ENCODE data around the gene STK38L.
A peak's percentile ranks its signal among the peaks of the same experiment; 100 is the strongest.

The STK38L gene

DNA sequence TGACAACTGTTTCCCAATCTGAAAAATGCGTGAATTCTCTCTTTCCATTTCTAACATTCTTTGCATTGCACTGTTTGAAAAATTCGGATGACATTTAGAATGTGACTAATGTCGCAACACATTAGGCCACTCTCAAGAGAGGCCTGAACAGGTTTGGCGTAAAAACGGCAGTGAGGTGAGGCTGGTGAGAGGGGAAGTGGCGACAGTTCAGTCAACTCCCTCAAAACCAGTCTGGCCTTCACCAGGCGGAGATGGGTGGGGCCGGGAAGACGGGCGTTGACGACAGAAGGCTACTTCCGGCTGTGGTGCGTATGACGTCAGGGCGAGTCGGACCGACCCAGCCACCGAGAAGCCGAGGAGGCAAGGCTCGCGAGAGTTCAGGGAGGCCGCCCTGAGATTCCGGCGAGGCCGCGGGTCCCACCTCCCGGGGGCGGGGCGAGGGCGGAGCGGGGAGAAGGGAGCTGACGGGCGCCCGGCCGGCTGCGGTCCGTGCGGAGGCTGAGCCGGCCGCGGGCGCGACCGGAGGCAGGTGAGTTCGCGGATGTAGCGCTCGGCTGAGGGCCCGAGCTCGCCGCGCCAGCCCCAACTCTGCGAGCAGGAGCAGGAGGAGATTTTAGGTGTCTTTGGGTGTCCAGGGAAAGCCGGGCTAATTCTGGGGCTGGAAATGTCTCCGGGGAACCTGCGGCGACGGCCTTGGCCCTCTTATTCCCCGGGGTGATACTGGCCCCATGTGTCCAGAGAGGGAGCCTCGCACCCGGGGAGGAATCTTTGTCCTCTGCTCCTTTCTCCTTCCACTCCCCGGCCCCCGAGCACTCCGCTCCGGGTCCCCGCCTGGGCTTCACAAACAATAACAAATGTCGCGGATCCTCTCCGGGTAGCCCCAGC, at the start of gene STK38L:
Gene STK38L (plus strand): TSS at position 483 of the 885 bp plus-strand sequence. CDS start 53,435 bp downstream, outside the sequence.
- peak; percentile 95 for DNase-seq

- DNase-seq: no peak
These were observed 49.4 kb upstream of the STK38L start for GRCh38 chr12:27194644-27195043.

- no peak for DNase-seq
These were observed 46.0 kb upstream of the STK38L start for GRCh38 chr12:27198036-27198435.

DNA sequence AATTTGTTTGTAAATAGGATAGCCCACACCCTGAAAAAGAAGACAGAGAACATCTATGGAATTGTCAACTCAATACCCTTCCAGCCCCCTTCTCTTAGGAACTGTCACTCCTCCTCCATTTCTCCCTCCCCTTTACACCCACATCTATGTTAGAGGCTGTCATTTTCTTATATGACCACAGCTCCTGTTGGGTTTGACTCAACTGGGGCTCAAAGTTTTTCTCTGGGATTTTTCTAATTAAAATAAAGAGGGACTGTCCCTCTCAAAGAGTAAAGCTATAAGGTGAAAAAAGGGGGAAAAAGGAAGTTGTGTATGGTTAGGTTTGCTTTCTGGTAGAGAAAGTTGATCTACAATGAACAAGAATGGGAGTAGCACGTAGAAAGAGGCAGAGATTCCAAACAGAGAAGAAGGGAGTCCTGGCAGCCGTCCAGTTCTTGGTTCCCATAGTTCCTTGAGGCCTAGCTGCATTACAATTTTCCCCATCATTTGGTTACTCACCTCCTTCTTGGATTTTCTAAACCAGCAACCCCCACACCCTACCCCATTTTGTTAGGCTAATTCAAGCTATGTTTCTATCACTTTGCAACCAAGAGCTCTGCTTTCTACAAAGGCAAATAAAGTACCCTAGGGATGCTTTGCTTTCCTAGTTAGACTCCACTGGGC, 44.3 kb upstream of the STK38L start:
- no peak for DNase-seq

- DNase-seq: no peak
These were observed 42.9 kb upstream of the STK38L start for GRCh38 chr12:27201169-27201568.

DNA sequence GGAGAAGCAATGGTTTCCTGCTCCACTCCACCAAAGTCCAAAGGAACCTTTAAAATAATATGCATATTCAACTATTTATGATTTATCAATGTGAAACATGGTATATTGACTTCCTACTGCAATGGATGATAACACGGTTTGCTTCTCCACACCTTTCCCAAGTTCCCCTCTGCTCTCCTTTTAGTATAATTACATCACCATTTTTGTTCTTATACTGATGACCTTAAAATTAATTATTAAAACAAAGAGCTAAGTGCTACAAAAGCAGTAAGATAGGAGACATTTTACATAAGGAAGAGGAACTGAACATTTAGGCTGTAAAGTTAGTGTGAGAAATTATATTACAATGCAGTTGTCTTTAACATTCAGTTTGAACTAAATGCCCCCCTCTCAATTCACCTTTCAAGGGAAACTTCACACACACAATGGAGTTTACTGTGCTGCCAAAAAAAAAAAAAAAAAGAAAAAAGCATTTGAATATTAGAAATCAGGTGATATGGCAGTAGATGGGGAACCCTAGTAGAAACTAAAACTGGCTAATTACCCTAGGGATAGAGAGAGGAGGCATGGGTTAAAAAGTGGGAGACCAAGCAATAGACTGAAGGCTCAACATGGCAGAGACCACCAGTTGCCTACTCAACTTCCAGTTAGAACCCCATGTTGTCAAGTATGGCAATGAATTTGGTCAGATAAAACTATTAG, 37.1 kb upstream of the STK38L start:
- no peak for DNase-seq

- no peak for DNase-seq
These were observed 36.3 kb upstream of the STK38L start for GRCh38 chr12:27207615-27208413.

DNA sequence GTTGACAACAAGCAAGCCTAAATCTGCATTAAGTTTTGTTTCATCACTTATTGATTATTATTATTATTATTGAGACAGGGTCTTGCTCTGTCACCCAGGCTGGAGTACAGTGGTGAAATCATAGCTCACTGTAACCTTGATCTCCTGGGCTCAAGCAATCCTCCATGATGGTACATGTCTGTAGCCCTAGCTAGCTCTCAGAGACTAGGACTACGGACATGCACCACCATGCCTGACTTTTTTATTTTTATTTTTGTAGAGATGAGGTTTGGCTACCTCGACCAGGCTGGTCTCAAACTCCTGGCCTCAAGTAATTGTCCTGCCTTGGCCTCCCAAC, 35.7 kb upstream of the STK38L start:
- DNase-seq: no peak

DNA sequence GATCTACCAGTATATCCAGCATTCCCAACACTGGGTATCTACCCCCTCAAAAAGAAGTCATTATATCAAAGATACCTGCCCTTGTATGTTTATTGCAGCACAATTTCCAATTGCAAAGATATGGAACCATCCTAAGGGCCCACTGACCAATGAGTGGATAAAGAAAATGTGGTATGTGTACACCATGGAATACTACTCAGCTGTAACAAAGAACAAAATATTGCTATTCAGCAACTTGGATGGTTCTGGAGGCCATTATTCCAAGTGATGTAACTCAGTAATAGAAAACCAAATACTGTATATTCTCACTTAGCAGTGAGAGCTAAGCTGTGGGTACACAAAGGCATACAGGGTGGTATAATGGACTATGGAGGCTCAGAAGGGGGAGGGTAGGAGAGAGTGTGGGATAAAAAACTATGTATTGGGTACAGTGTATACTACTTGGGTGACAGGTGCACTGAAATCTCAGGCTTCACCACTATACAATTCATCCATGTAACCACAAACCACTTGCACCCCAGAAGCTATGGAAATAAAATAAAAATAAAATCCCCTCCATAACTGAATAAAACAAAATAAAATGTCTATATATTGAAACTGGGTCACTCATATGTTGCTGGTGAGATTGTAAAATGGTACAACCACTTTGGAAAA, 34.7 kb upstream of the STK38L start:
- DNase-seq: no peak

DNA sequence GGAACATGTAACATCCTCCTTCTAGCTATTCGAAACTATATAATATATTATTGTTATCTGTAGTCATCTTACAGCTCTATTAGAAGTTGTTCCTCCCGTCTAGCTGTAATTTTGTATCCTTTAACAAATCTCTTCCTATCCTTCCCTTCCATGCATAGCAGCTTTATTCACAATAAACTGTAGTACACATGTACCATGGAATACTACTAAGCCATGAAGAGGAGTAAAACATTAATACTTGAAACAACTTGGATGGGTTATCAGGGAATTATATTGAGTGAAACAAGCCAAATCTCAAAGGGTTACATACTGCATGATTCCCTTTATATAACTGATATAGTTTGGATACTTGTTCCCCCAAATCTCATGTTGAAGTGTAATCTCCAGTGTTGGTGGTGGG, 33.9 kb upstream of the STK38L start:
- no peak for DNase-seq

DNA sequence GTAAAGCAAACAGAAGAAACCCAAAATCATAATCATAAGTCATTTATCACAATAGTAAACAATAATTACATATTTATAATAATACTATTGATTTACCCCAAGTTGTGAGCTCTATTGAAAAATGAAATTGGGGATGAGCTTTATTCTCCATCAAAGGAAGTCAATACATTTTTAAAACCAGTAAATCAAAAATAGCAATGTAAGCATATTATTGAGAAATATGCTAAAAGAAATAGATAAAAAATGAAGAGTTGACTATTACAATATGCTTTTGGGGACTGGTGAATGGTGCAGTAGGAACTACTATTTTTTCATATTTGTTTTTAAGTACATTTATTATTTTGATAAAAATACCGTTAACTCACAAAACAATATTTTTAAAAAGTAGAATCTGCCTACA, 31.2 kb upstream of the STK38L start:
- DNase-seq: no peak

GRCh38 chr12:27213304-27213703, 30.8 kb upstream of the STK38L start:
- DNase-seq: no peak

GRCh38 chr12:27213830-27214787, 30.0 kb upstream of the STK38L start:
- DNase-seq: no peak

- no peak for DNase-seq
These were observed 26.5 kb upstream of the STK38L start for GRCh38 chr12:27217590-27217989.

- no peak for DNase-seq
These were observed 24.4 kb upstream of the STK38L start for GRCh38 chr12:27219693-27220054.

DNA sequence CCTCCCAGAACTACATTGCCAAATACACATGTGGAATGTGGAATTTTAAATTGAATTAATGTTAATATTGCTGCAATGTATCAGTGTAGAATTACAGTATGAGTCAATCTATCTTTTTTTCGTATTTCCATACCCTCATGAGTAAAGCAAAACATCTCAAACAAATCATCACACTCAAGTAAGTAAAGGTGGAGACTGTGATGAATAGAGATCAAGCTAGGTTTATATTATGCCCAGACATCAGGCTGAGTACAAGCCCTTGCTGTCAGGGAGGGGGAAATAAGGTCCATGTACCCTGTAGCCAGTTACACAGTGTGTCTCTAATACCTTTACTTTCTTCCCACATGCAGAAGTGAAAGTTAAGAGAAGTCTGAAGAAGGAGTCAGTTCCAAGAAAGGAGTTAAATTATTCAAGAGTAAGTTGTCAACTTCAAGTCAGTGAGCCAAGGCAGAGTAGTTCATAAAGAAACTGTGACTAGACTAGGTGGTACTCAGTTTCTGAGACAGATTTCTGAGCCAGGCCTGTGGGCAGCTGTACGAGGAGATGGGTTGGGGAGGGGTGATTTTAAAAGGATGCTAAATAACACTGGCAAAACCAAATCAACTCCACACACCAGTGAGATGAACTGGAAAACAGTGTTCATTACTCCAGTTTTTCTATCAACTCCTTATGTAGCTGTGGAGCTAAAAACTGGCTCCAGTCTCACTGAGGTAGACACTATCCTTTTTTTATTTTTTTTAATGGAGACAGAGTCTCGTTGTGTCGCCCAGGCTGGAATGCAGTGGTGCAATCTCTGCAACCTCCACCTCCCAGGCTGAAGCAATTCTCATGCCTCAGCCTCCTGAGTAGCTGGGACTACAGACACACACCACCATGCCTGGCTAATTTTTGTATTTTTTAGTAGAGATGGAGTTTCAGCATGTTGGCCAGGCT, 23.8 kb upstream of the STK38L start:
- no peak for DNase-seq

DNA sequence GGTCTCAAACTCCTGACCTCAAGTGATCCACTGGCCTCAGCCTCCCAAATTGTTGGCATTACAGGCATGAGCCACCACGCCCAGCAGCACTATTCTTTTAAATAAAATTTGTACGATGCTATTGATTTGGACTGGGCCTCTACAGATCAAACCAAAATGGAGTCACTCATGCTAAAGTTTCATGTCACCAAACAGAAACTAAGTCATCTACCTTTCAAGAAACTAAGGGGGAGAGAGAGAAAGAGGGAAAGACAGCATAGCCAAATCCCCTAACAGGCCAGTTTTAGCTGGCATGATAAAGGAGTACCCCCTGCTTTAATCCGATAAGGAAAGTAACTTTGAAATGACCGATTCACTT, 23.1 kb upstream of the STK38L start:
- DNase-seq: no peak

- no peak for DNase-seq
These were observed 22.3 kb upstream of the STK38L start for GRCh38 chr12:27221625-27222387.

DNA sequence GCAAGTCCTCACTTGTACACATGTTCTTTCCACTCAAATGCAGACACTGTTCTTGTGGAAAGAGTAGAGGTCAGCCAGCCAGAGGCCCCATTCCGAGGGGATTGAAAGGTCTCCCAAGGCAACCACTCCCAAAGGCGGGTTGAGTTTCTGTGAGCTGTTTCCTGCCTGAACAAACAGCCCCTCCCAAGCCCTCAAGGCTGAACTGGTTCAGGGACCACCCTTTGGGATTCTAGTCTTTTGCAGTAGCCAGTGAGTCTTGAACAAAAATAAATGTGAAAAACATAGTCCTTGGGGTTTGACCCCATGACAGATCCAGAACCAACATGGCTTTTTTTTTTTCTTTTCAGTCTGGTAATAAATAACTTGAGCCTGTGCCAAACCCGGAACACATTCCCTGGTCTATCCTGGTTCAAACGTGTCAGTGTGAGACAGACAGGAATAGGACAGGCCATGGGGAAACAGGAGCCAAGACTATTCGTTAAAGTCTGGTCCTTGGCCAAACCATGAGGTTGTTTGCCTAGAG, 17.6 kb upstream of the STK38L start:
- no peak for DNase-seq

All from GF-D8 (cell line).